Activated CD4-positive, alpha-beta T cell treated with anti-CD3 and anti-CD28 coated beads, Interleukin-2, amount 50 U/mL, for 24 hours (primary cell): ENCODE results near the gene GGCT.

Source experiments
- DNase-seq, 2 donors: peaks; one replicate each; pipeline ENCODE4 v3.0.0-alpha.2; 2020; ENCODE audit warnings: low read depth in 1 of 2, low spot score in 1 of 2

The GGCT gene

DNA sequence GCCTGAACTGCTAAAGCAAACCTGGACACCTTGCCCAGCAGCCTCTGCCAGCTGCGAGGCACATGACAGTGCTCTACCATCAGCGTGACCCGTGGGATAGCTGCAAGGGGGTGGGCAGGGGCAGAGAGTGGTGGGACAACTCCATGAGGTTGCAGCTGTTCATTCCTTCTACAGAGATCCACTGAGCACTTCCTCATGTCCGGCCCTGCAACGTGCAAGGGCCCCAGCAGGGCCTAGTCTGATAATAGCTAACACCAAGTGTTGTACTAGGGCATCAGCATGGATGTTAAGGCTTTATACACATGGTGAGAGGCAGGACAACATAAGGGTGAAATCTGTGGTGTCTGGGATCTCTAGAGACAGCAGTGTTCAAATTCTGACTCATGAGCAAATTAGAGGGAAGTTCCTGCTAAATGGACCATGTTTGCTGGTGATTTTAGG is 40.4 kb downstream of the GGCT start:
- no peak for DNase-seq

DNA sequence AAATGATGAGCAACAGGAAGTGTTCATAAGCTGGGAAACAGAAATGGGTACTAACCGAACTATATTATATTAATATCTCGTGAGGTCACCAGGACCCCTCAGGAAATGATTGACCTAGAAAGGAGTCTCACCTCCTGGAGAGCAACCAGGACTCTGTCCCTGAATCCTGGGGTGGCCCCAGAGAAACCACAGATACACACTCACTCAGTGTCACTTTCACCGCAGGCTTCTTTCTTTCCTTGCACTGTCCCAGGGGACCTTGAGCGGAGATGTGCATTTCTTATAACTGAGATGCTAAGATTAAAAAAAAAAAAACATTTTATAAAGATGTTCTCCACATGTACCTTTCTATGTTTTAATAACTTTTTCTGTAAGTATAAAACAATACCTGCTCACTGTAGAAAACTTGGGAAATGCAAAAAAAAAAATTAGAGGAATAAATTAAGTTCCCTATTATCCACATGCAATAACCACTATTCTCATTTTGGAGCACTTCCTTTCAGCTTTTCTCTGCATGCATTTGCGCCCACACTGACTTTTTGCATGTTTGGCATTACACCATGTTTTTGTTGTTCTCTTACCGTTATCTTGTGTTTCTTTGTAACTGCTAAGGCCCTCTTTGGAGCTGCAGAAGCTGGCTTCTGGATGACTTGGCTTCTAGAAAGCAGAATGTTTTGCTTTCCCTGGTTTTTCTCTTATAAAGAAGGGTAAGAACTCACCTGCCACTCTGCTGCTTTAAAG is 41.1 kb downstream of the GGCT start:
- DNase-seq = no peak

DNA sequence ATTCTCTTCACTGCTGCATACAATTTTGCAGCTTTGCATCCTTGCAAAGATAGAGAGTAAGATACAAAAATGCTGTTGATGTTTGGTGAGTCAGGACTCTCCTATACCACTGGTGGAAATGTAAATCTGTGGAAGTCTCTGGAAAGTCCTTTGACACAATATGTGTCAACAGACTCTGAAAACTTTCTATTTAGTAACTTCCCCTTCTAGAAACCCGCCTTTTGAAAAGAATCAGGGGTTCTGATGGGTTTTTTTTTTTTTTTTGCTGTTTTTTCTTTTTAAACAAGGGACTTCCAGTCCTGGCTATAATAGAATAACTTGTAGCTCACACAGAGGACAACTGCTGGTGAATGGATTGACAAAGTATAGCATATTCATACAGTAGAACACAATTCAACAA is 42.5 kb downstream of the GGCT start:
- DNase-seq = no peak

DNA sequence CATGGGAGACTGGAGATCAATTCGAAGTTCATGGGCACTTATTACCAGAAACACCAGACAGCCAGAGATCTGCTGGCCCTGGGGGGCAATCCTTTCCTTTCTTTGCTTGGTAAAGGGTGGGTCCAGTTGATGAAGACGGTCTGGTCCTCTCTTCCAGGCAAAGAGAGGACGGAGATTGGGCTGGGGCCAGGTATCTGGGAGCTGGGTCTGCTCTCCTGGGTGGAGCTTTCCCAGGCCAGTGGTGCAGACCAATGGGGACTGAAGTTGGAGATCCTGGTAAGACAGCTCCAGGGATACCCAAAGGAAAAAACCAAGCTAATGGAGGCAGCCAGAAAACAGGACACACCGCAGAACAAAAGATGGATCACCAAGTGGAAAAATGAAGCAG is 44.4 kb downstream of the GGCT start:
- no peak for DNase-seq

DNA sequence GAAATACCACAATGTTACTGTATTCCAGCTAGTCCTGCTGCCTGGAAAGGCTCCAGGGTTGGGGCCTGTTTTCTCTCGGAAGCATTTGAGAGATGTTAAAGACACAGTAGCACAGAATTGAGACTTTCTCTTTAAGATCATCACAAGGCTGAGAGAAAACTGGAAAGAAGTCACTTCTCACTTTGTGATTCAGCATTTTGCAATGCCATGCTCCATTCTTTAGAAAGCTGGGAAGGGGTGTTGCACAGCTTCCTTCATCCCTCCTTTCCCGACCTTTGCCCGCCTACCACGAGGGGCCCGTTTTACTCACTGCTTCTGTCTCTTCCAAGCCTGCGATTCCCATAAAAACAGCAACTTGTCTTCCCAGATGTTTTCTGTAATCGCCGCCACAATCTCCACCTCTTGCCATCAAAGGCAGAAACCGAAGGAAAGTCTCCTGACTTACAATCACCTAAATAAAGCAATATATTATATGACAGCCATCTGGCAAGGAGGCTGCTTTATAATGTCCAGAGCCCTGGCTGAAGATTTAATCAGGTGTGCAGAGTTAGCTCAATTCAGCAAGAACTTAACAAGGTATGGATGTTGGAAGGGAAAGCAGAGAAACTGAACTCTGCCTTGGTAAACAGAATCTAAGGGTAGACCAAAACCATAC is 44.9 kb downstream of the GGCT start:
- no peak for DNase-seq

DNA sequence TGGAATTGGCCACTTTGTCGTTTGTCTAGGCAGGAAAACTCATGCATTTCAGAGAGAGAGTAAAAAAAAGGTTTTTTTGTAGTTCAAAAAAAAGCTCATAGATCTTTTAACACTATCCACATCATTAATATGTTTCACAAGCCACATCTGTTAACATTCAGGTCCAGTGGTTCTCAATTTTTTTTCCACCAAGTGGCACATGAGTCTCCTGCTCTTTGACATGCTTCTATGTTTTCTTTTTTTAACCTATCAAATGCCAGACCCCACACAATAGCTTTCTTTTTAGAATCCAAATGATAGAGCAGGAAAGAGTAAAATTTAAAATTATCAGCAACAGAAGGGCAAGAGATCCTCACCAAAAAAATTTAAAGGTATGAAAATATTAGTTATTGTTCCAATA is 46.3 kb downstream of the GGCT start:
- no peak for DNase-seq

DNA sequence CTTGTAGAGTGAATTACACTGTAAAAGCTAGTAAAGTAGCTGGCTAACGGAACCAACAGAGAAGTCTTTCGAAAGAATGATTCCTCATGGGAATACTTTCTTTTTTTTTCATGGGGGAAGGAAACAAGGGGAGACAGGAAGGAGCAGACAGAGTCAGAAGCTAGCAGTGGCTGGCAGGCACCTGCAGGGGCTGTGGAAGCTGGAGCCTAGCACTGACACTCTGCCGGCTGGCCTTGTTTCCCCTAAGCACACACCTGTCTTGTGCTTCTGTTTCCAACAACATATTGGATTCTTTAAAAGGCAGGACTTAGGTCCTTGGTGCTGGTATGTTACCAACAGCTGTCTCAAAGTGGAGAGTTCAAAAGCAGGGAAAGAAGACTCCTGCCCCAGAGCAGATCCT is 50.7 kb downstream of the GGCT start:
- no peak for DNase-seq

DNA sequence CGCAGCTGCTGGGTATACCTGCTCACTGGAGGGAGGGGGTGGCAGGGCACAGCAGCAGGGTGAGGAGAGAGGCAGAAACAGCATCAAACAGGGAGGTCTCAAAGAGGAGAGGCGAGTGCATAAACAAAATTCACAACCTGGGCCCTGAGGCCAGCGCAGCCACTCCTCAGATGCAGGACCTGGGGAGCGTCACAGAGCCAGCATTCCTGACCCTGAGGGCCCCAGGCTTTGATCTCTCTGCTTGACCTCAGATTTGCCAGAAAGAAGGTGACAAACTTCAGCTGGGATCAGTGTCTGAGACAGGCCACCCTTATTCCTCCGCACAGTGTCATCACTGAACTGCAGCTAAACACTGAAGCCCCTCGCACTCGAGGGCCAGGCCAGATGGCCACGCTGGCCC is 51.6 kb downstream of the GGCT start:
- DNase-seq = no peak

DNA sequence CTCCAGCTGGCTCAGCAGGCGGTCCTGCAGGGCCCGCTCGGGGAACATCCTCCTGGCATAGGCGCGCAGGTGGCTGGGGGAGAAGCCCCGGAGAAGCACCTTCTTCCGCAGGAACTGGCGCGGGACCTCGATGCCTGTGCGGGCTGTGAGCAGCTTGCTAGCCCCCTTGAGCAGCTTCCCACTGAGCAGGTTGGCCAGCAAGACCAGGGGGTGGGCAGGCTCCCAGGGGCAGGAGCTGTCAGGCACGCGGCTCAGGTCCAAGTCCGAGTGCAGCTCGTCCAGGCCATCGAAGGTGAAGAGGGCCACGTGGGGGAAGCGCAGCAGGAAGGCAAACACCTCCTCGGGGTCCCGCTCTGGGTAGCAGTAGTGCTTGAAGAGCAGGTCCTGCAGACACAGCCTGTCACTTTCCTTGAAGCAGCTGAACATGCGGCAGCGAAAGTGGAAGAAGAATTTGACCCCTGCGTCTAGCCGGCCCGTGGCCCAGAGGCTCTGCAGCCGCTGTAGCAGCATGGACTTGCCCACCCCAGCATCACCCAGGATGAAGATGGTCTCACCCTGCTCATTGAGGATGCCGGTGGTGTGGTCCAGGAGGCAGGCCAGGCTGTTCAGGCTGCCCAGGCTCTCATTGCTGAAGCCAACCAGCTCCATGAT is 52.2 kb downstream of the GGCT start:
- no peak for DNase-seq

DNA sequence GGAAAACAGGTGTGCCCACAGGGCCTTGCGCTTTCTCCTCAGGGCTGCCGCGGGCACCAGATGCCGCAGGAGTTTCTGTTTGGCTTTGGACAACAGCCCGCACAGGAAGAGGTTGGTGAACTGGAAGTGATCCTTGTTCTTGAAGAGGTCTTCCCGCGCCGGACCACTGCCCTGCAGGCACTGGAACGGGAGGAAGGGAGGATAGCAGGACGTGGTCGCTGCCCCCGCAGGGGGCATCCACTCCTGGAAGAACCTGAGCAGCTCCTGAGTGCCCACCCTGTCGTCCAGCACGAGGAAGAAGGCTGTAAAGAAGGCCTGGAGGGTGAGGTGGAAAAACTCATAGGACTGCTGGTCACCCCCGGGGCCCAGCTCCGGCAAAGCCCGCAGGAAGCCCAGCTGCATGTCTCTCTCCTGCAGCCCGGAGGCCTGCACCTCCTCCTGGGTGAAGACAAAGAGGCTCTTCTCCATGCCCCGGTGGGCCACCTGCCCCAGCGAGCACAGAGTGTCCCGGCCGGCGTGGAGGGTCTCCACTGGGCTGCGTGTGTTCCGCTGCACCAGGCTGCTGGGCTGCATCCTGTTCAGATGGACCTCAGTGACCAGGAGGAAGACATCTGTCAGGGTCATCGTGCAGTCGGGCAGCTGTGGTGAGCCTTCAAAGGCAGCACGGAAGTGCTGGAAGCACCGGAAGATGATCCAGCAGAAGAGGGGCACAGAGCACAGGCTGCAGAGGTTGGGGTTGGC is 52.9 kb downstream of the GGCT start:
- no peak for DNase-seq

DNA sequence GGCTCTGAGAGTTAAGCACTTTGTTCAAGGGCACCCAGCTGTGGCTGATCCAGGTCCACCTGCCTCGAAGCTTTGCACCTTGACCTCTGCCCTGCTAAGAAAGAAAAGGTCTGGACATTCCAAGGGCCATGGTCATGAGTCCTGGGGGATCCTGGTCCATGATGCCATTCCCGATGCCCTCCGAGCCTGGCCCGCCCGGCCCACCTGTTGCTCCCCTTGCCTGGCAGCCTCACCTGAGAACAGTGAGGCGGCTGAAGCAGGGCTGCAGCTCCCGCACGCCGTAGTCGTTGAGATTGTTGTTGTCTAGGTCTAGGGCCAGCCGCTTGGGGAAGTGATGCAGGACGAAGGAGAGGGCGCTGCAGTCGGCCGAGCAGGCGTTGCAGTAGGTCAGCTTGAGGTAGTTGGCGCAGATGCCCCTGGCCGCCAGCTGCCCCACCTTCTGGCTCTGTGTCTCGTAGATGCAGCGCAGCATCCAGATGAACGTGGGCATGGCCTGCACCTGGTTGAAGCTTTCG is 53.6 kb downstream of the GGCT start:
- DNase-seq = no peak

DNA sequence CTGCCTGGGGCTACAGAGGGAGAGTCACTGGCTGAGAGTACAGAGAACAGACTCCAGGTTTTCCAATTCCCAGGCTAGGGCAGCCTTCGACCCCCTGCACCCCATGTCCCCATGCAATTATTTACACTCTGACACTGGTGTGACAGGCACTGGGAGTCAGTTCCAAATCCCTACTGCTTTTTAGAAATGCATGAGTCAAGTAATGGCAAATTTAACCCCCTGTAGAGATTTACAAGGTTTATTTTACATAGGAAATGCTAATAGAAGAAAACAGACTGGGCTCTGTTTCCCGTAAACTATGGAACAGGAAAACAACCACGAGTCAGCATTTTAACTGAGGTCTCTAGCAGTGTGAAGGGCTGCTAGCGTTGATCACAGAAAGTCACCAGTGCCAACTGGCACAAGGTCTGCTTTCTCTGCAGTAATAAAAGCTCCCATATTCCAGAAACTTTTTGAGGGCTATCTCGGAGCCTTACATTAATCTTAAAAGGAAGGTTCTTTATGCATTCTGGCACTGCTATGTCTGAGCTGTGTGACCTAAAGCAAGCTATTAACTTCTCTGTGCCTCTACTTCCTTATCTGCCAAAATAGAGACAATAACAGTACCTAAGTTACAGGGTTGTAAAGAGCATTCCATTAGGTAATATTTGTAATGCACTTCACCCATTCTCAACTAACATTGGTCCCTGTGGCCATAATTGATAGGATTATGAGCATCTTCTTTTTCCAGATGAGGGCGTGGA is 54.2 kb downstream of the GGCT start:
- DNase-seq = no peak

DNA sequence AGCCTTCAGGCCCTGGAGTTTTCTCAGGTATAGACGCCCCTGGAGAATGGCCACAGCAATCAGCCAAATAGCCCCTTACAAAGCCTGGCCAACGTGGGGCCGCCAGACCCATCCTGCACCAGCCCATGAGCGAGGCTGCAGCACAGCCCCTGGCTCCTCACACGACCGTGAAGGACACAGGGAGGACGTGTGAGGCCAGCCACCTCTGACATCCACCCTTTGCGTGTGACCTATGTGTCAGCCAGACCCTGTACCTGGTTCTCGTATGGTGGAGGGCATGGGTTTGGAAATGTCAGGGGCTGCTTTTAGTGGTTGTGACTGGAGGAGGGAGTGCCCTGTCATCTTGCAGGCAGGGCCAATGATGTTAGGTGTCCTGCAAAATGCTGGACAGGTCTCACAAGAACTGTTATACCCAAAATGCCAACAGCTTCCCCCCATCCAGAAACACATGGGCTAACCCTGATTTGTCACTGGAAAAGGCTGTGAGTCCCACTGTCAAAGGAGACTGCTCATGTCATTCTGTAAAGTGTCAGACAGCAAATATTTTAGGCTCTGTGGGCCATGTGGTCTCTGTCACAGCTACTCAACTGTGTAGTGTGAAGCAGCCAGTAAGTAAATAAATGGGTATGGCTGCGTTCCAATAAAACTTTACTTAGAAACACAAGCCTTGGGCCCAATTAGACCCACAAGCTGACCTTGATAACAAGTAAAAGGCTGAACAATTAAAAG is 56.0 kb downstream of the GGCT start:
- no peak for DNase-seq

DNA sequence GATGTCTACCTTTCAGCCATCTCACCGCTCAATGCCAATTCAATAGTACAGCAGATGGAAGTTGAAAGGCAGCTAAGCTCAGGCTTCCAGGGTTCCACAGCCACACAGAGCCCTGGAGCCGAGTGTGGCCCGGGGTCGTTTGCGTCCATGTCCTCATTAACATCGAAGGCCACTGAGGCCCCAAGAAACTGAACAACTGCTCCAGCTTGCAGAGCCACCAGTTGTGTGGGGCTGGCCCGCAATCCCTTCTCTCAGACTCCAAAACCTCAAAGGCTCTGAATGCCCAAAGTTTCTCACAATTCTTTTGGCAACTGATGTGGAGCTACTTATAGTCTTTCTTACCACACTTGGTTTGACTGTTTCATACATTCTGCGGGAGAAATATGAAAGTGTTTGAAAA is 57.2 kb downstream of the GGCT start:
- no peak for DNase-seq
